H1 (cell line): ENCODE results near the gene RPTOR. TPM values are rescaled to one million over a fixed set of nuclear protein-coding genes. Genes with fewer than 3 reads are reported as not detected.
A peak's percentile ranks its signal among the peaks of the same experiment; 100 is the strongest.

Experiments
- CTCF ChIA-PET: fragments of 300-600 bp; sonication (Branson Sonifier 250); formaldehyde crosslinking; loops from one replicate; lab custom pipeline; 2021; ENCODE audit not compliant: partially characterized antibody; lab: Charles Lee
- POLR2A ChIA-PET: fragments of 300-600 bp; sonication (Branson Sonifier 250); formaldehyde crosslinking; loops from one replicate; lab custom pipeline; 2021; ENCODE audit warnings: inconsistent platforms; ENCODE audit not compliant: partially characterized antibody; lab: Charles Lee
- DNase-seq, 2 experiments: peaks; one replicate each; pipeline versions ENCODE4 v3.0.0 to v3.0.0-alpha.2; 2010 to 2022; ENCODE audit warnings: low spot score in 2 of 2, low read depth in 1 of 2, mixed read lengths in 1 of 2
- FAIRE-seq: peaks from 2 replicates; lab custom pipeline; 2011; peaks lifted over from hg19 to GRCh38; lab: Jason Lieb, UNC
- H2AFZ ChIP-seq: 2 replicates; pipeline ENCODE4 v1.8.1; 2012; ENCODE audit warnings: low read length, inconsistent platforms
- H2AK5ac ChIP-seq: 2 replicates; pipeline ENCODE4 v1.6.1; 2013; ENCODE audit warnings: low read depth, low read length
- H2BK120ac ChIP-seq: replicated peaks from 2 replicates; pipeline ENCODE3; 2013; ENCODE audit warnings: low read depth, low read length, inconsistent platforms
- H2BK12ac ChIP-seq: 2 replicates; pipeline ENCODE4 v1.6.1; 2013; ENCODE audit warnings: low read depth, low read length
- H2BK15ac ChIP-seq: 2 replicates; pipeline ENCODE4 v1.6.1; 2013; ENCODE audit warnings: low read length
- H2BK20ac ChIP-seq: 2 replicates; pipeline ENCODE4 v1.6.1; 2013; ENCODE audit warnings: low read length
- H2BK5ac ChIP-seq: 2 replicates; pipeline ENCODE4 v1.6.1; 2013; ENCODE audit warnings: low read depth, low read length
- H3K14ac ChIP-seq: 2 replicates; pipeline ENCODE4 v1.6.1; 2013; ENCODE audit warnings: inconsistent platforms; ENCODE audit not compliant: insufficient read length
- H3K18ac ChIP-seq: 2 replicates; pipeline ENCODE4 v1.6.1; 2013; ENCODE audit warnings: low read length; ENCODE audit errors: extremely low read depth
- H3K23ac ChIP-seq: 2 replicates; pipeline ENCODE4 v1.6.1; 2013; ENCODE audit warnings: inconsistent platforms; ENCODE audit not compliant: insufficient read length
- H3K23me2 ChIP-seq: 2 replicates; pipeline ENCODE4 v1.6.1; 2013; ENCODE audit warnings: low read depth, low read length
- H3K27ac ChIP-seq: 2 replicates; pipeline ENCODE4 v1.6.1; 2011; ENCODE audit warnings: low read depth, low read length, inconsistent platforms
- H3K27me3 ChIP-seq, 4 experiments: replicated peaks in 1 of 4; 1 replicate in 1 of 4; 2 replicates in 3 of 4; pipeline versions ENCODE4 v1.6.1 to v1.8.1; 2011 to 2013; ENCODE audit warnings: low read length in 3 of 4, mild to moderate bottlenecking in 3 of 4, inconsistent platforms in 2 of 4, mixed read lengths in 2 of 4, moderate library complexity in 1 of 4; ENCODE audit not compliant: control insufficient read depth in 3 of 4, insufficient read depth in 3 of 4; ENCODE audit errors: extremely low read depth in 1 of 4
- H3K36me3 ChIP-seq, 4 experiments: 2 replicates each; pipeline versions ENCODE4 v1.6.1 to v1.8.1; 2011 to 2013; ENCODE audit warnings: mild to moderate bottlenecking in 4 of 4, low read length in 3 of 4, moderate library complexity in 2 of 4, control low read depth in 1 of 4, inconsistent platforms in 1 of 4; ENCODE audit not compliant: insufficient read depth in 4 of 4, control insufficient read depth in 2 of 4
- H3K4ac ChIP-seq: replicated peaks from 2 replicates; pipeline ENCODE3; 2013; ENCODE audit warnings: low read length, low read depth, mixed read lengths, inconsistent platforms; ENCODE audit not compliant: insufficient read length
- H3K4me1 ChIP-seq, 4 experiments: replicated peaks in 1 of 4; 1 replicate in 1 of 4; 2 replicates in 3 of 4; pipeline versions ENCODE4 v1.6.1 to v1.8.1; 2011 to 2013; ENCODE audit warnings: low read length in 3 of 4, inconsistent platforms in 2 of 4, mixed read lengths in 1 of 4; ENCODE audit not compliant: insufficient read depth in 4 of 4, control insufficient read depth in 3 of 4
- H3K4me2 ChIP-seq, 2 experiments: 2 replicates each; pipeline versions ENCODE4 v1.6.1 to v1.8.1; 2011 to 2013; ENCODE audit warnings: low read depth in 2 of 2, low read length in 2 of 2, control low read depth in 1 of 2, inconsistent platforms in 1 of 2, mild to moderate bottlenecking in 1 of 2; ENCODE audit not compliant: insufficient read depth in 1 of 2
- H3K4me3 ChIP-seq, 4 experiments: fragments of 200-600, 300-600 bp in 1 of 4; sonication (generic), shearing (Covaris generic), sonication (Bioruptor Twin) in 1 of 4; 2 replicates each; pipeline versions ENCODE4 v1.5.1 to v1.8.1; 2011 to 2016; ENCODE audit warnings: low read length in 4 of 4, low read depth in 3 of 4, control low read depth in 2 of 4, inconsistent platforms in 2 of 4, mild to moderate bottlenecking in 2 of 4, mixed read lengths in 1 of 4, moderate library complexity in 1 of 4; ENCODE audit not compliant: insufficient read depth in 2 of 4; ENCODE audit errors: extremely low read depth in 1 of 4
- H3K56ac ChIP-seq: replicated peaks from 2 replicates; pipeline ENCODE3; 2013; ENCODE audit warnings: low read depth, mild to moderate bottlenecking, mixed read lengths, low read length, inconsistent platforms; ENCODE audit not compliant: insufficient read length
- H3K79me1 ChIP-seq: 2 replicates; pipeline ENCODE4 v1.6.1; 2013; ENCODE audit warnings: low read depth, low read length, control low read depth
- H3K79me2 ChIP-seq, 2 experiments: 2 replicates each; pipeline versions ENCODE4 v1.6.1 to v1.8.1; 2012 to 2013; ENCODE audit warnings: low read length in 2 of 2, mild to moderate bottlenecking in 2 of 2, inconsistent platforms in 1 of 2; ENCODE audit not compliant: insufficient read depth in 2 of 2, control insufficient read depth in 1 of 2
- H3K9ac ChIP-seq, 4 experiments: replicated peaks in 1 of 4; 1 replicate in 1 of 4; 2 replicates in 3 of 4; pipeline versions ENCODE4 v1.6.1 to v1.8.1; 2011 to 2013; ENCODE audit warnings: low read depth in 3 of 4, low read length in 3 of 4, control low read depth in 2 of 4, mild to moderate bottlenecking in 2 of 4, moderate library complexity in 2 of 4, inconsistent platforms in 1 of 4; ENCODE audit errors: extremely low read depth in 1 of 4
- H3K9me3 ChIP-seq, 2 experiments: 2 replicates each; pipeline versions ENCODE4 v1.6.1 to v1.8.1; 2012 to 2013; ENCODE audit warnings: mild to moderate bottlenecking in 2 of 2, moderate library complexity in 2 of 2, control low read depth in 1 of 2, inconsistent platforms in 1 of 2, low read depth in 1 of 2, low read length in 1 of 2, mixed read lengths in 1 of 2; ENCODE audit not compliant: insufficient read depth in 2 of 2
- H4K20me1 ChIP-seq, 2 experiments: replicated peaks in 1 of 2; 2 replicates each; pipeline versions ENCODE3 to v1.8.1; 2011 to 2013; ENCODE audit warnings: inconsistent platforms in 2 of 2, low read length in 2 of 2, mild to moderate bottlenecking in 1 of 2; ENCODE audit not compliant: insufficient read depth in 2 of 2, control insufficient read depth in 1 of 2
- H4K5ac ChIP-seq: 2 replicates; pipeline ENCODE4 v1.6.1; 2013; ENCODE audit warnings: low read length, low read depth, mixed read lengths, inconsistent platforms; ENCODE audit not compliant: insufficient read length
- H4K8ac ChIP-seq: 2 replicates; pipeline ENCODE4 v1.8.0; 2013; ENCODE audit warnings: mild to moderate bottlenecking, moderate library complexity, low read length, inconsistent platforms; ENCODE audit not compliant: insufficient read depth; ENCODE audit errors: extremely low read depth
- H4K91ac ChIP-seq: replicated peaks from 2 replicates; pipeline ENCODE3; 2013; ENCODE audit warnings: low read length, mixed read lengths, inconsistent platforms; ENCODE audit not compliant: insufficient read length
- BACH1 ChIP-seq: IDR thresholded peaks from 2 replicates; pipeline ENCODE4 v1.6.1; 2012; ENCODE audit warnings: low read length, improper control_type of control experiment
- CTBP2 ChIP-seq: IDR thresholded peaks from 2 replicates; pipeline ENCODE4 v1.7.0; 2011; ENCODE audit warnings: borderline replicate concordance, mild to moderate bottlenecking, moderate library complexity, mixed read lengths, low read length; ENCODE audit not compliant: insufficient read depth, insufficient read length
- EP300 ChIP-seq, 2 experiments: IDR thresholded peaks; 1 replicate in 1 of 2; 2 replicates in 1 of 2; pipeline ENCODE4 v1.6.1; 2011 to 2012; ENCODE audit warnings: low read depth in 2 of 2, low read length in 2 of 2, mild to moderate bottlenecking in 2 of 2, borderline replicate concordance in 1 of 2, inconsistent platforms in 1 of 2, moderate library complexity in 1 of 2
- KDM5A ChIP-seq: fragments of 200-600 bp; IDR thresholded peaks from 2 replicates; pipeline ENCODE4 v1.7.1; 2012; ENCODE audit warnings: mild to moderate bottlenecking, low read length, inconsistent platforms, mixed read lengths
- SAP30 ChIP-seq: fragments of 300-600 bp; sonication (generic); IDR thresholded peaks from 2 replicates; pipeline ENCODE4 v1.7.1; 2012; ENCODE audit warnings: low read length, moderate library complexity, mild to moderate bottlenecking, inconsistent platforms; ENCODE audit not compliant: insufficient read depth, insufficient replicate concordance
- TAF7 ChIP-seq: optimal IDR thresholded peaks from 2 replicates; pipeline ENCODE3; 2011; ENCODE audit warnings: low read depth, mild to moderate bottlenecking, inconsistent platforms, low read length, moderate library complexity, borderline replicate concordance
- TBP ChIP-seq: IDR thresholded peaks from 2 replicates; pipeline ENCODE4 v1.6.1; 2011; ENCODE audit warnings: low read depth, low read length, improper control_type of control experiment
- YY1 ChIP-seq: IDR thresholded peaks from 2 replicates; pipeline ENCODE4 v1.6.1; 2011; ENCODE audit warnings: low read depth, mild to moderate bottlenecking, low read length
- WGBS, 2 experiments: shearing (Covaris generic) in 1 of 2; methylation state at CpG; one replicate each; pipeline versions ENCODE4 v1.1.6 to v1.1.7; 2013 to 2015; ENCODE audit warnings: low lambda C conversion rate in 2 of 2, mixed read lengths in 2 of 2, inconsistent platforms in 1 of 2, low coverage in 1 of 2, missing lambda C conversion rate in 1 of 2; ENCODE audit not compliant: insufficient replicate concordance in 2 of 2, insufficient coverage in 1 of 2, insufficient read length in 1 of 2; ENCODE audit errors: extremely low coverage in 1 of 2, missing lambda C conversion rate in 1 of 2; 5-methylcytosine and 5-hydroxymethylcytosine counted together
- polyA plus RNA-seq, 7 experiments: library from polyadenylated mRNA; depleted of rRNA in 3 of 7; stranded (reverse) in 5 of 7; unstranded in 2 of 7; fragments of >200 nt in 5 of 7; fragments of 200-250 nt in 2 of 7; gene quantifications; 1 replicate in 5 of 7; 2 replicates in 1 of 7; 4 replicates in 1 of 7; pipeline versions ENCODE4 v1.2.1 to v1.2.3, GENCODE V29; 2011 to 2013; ENCODE audit warnings: missing spikeins in 2 of 7, mixed read lengths in 2 of 7
- total RNA-seq: library from RNA; stranded (reverse); fragmentation: NEBNext Ultra II Directional; extraction: Animal tissue kit (Norgen Biotek cat#: 25700); gene quantifications from 2 replicates; pipeline ENCODE4 v1.2.1, GENCODE V29; 2021
- TF ChIP-seq, protein P1 (sequence below): IDR thresholded peaks from 2 replicates; pipeline ENCODE4 v1.6.1; 2012; ENCODE audit warnings: inconsistent platforms

Gene RPTOR
- total and polyA plus RNA-seq, 2 of the 8 experiments (the other 6 are each of a cell fraction or from before 2014, with no cell fraction given): 6.9 to 28.7 TPM

DNA sequence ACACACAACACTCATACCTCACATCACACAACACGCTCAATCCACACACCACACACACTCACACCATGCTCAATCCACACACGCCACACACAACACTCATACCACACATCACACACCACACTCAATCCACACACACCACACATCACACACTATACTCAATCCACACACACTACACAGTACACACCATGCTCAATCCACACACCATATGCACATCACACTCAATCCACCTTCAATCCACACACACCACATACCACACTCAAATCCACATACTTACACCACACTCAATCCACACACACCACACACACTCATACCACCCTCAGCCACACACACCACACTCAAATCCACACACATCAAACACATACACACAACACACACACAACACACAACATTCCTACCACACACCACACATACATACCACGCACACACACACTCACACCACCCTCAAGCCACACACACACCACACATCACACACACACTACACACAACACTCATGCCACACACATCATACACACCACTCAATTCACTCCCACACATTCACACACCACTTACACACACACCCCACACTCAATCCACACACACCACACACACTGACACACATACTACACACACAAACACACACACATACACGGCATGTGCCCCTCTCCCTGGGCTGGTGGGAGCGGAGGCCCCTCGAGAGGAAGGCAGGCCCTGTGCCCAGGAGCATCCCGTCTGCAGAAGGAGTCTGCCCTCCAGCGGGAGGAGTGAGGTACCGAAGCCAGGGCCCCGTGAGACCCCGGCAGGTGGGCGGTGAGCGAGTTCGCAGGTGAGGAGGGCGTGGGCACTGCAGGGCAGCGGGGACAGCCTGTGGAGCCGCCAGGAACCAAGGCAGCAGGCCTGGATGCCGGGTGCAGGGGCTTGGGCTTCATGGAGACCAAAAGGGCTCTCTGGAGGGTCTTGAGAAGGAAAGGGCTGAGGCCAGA is 33.1 kb upstream of the RPTOR start:
- CTCF ChIA-PET: interaction anchor here (0.6 to 2.6 kb wide), 11 partner anchors 9 to 84 kb away, joined by 3 to 12 read pairs (median 4); partner anchors contain the start of gene NPTX1
- TF ChIP-seq KDM5A (no peak), EP300 (IDR thresholded peaks at IDR 0.05; ENCODE audit: borderline replicate concordance in 1 of 2, low read depth in 2 of 2, low read length in 2 of 2) (no peak), CTBP2 (no peak), TAF7 (no peak), TBP (0 out of 2 replicates have a peak, but pooled peaks have one; percentile 13), SAP30 (no peak), BACH1 (no peak), YY1 (no peak)
- TF ChIP-seq, protein P1, sequence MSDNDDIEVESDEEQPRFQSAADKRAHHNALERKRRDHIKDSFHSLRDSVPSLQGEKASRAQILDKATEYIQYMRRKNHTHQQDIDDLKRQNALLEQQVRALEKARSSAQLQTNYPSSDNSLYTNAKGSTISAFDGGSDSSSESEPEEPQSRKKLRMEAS: peak; percentile 23; the same call in 1 of the 2 replicates

More for the DNA sequence above, 33.1 kb upstream of the RPTOR start:
- Histone ChIP-seq H2AK5ac (peak overlapping the region; percentile 42), H3K9me3 (no peaks in the 10 kb centered on the region), H3K4me1 (peaks cover 0 to 2% (median 1%) of the 10 kb centered on the region in 4 experiments; a peak in 3 of 7 replicates), H3K9ac (peak overlapping the region in 1 of 4 experiments; percentile 44; a peak in 1 of 7 replicates), H3K36me3 (no peaks in the 10 kb centered on the region), H3K4ac (peak overlapping the region; percentile 5), H3K23me2 (peaks cover 10% of the 10 kb centered on the region; the same call in 1 of the 2 replicates), H2BK20ac (peak overlapping the region; percentile 77), H2AFZ (no peak overlapping the region), H4K20me1 (peaks cover 0 to 9% of the 10 kb centered on the region in 2 experiments), H3K14ac (no peak overlapping the region), H4K5ac (peak overlapping the region; percentile 31), H3K79me1 (no peaks in the 10 kb centered on the region), H2BK5ac (0 out of 2 replicates have a peak overlapping the region, but pooled peaks have one; percentile 13), H3K18ac (no peak overlapping the region), H3K4me3 (no peak overlapping the region), H2BK15ac (peak overlapping the region; percentile 6; the same call in 1 of the 2 replicates), H3K79me2 (no peaks in the 10 kb centered on the region), H3K27ac (no peak overlapping the region; the same call in 1 of the 2 replicates), H2BK120ac (peak overlapping the region; percentile 77), H2BK12ac (peak overlapping the region; percentile 88; the same call in 1 of the 2 replicates), H3K4me2 (no peak overlapping the region; a peak in 1 of 4 replicates), H3K27me3 (peaks cover 0 to 8% (median 3%) of the 10 kb centered on the region in 4 experiments; a peak in 4 of 7 replicates), H4K91ac (peak overlapping the region; percentile 74), H3K56ac (peak overlapping the region; percentile 99), H4K8ac (peak overlapping the region; percentile 45; the same call in 1 of the 2 replicates), H3K23ac (no peak overlapping the region)
- POLR2A ChIA-PET: interaction anchor here (1.1 to 1.2 kb wide), 2 partner anchors 12 to 36 kb away, joined by 3 to 4 read pairs; no protein-coding TSS in a partner anchor
- WGBS, 2 experiments: 48 to 100% methylated on average over 1 to 18 of the region's 18 CpGs
- FAIRE-seq: no peak
- peak; percentile 39 to 79 for DNase-seq
